ENCODE measurements around the gene PIEZO1. TPM values are rescaled to one million over a fixed set of nuclear protein-coding genes. Genes with fewer than 3 reads are reported as not detected.
A peak's percentile ranks its signal among the peaks of the same experiment; 100 is the strongest.

Gene PIEZO1
- total RNA-seq, 4 donors from 2014 or later = 105 to 248 (median 172) TPM

DNA sequence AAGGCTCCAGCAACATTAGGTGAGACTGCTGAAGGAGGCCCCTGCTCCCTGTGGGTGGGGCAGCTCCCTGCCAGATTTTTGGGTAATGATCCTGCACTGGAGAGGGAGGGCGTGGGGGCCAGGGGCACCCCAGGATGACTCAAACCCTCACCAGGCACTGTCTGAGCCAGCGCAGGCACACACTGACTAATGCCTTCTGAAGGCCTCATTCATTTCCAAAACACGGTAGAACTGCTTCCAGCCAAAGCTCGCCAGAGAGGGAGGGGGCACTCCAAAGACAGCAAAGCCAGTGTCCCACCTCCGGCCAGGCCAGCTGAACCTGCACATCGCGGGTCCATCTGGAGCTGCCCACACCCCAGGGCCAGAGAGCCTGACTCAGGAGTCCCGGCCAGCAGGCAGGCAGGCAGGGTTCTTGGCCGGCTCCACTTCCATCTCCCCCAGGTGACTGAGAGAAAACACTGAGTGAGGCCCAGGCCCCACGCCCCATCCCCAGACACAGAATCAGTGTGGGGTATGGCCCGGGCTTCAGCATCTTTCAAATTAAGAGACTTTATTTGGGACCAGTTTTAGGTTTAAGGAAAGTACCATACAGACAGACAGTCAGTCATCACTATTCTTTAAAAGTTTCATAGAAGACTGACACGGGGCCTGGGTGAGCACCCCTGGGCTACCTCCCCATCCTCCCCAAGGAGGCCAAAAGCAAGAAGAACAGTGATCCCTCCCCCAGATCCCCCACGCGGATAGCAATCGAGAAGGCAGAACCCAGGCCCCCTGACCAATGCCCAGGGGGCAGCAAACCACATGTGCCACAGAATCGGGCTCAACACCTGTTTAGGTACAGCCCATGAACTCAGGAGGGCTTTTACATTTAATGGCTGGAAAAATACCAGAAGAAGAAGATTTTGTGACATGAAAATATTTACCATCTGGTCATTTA, 2.3 kb downstream of the PIEZO1 start:
- no peak for ATAC-seq
- WGBS, 2 donors (ENCODE audit: low coverage in 1 of 2) = 46% methylated on average over 9 of the region's 16 CpGs; no CpG with 5 or more reads in 1 of the 2 donors
- H3K4me1 ChIP-seq = peaks cover 3 to 79% (median 55%) of the 10 kb centered on the region in 3 donors
- H3K9me3 ChIP-seq = no peaks in the 10 kb centered on the region
- peak; percentile 85 for TF ChIP-seq POLR2AphosphoS5 (IDR thresholded peaks at IDR 0.05)
- TF ChIP-seq, protein P1, sequence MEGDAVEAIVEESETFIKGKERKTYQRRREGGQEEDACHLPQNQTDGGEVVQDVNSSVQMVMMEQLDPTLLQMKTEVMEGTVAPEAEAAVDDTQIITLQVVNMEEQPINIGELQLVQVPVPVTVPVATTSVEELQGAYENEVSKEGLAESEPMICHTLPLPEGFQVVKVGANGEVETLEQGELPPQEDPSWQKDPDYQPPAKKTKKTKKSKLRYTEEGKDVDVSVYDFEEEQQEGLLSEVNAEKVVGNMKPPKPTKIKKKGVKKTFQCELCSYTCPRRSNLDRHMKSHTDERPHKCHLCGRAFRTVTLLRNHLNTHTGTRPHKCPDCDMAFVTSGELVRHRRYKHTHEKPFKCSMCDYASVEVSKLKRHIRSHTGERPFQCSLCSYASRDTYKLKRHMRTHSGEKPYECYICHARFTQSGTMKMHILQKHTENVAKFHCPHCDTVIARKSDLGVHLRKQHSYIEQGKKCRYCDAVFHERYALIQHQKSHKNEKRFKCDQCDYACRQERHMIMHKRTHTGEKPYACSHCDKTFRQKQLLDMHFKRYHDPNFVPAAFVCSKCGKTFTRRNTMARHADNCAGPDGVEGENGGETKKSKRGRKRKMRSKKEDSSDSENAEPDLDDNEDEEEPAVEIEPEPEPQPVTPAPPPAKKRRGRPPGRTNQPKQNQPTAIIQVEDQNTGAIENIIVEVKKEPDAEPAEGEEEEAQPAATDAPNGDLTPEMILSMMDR (IDR thresholded peaks at IDR 0.05) = no peak
- H3K27ac ChIP-seq = peak overlapping the region; percentile 62 to 99 (median 93)
- H3K27me3 ChIP-seq = no peaks in the 10 kb centered on the region
- no peaks in the 10 kb centered on the region for H3K36me3 ChIP-seq
- H3K4me3 ChIP-seq = peak overlapping the region; percentile 50 to 78

DNA sequence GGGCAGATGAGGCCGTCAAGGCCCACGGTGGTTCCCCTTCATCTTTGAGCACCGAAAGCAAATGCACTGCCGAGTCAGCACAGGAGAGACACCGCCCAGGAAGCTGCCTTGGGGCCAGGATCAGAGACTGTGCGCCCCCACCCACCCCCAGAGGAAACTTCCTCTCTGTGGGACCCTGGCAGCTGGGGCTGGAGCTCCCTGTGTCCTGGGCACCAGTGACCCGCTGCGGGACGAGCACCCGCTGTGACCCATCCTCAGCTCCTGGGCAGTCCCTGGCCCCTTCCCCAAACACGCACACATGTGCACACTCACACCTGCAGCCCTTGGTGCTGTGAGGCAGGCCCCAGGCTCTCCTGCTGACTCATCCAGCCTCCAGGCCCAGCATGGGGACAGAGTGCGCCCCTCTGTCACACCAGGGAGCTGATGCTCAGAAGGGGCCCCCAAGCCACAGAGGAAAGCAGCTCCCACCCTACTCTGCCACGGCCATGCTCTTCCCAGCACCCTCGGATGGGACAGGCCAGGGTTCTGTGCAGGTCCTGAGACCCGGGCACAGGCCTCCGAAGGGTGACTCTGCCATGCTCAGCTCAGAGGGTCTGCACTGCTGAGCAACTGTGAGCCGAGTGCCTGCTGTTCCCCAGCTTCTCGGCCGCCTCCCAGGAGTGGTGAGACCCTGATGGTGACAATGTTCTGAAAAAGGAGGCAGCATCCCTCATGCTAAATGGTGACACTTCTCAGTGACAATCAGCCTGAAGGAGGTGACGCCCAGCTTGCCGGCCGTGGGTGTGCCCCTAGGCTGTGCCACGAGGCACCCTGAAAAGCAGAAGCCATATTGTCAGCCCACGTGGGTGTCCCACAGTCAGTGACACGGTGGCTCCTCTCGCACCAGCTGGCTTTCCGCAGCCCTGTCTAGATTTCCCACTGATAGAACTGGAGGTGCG, 3.6 kb downstream of the PIEZO1 start:
- no peak overlapping the region for H3K4me3 ChIP-seq
- H3K27me3 ChIP-seq = no peaks in the 10 kb centered on the region
- peaks cover 3 to 92% (median 65%) of the 10 kb centered on the region in 3 donors for H3K4me1 ChIP-seq
- no peaks in the 10 kb centered on the region for H3K9me3 ChIP-seq
- H3K36me3 ChIP-seq = no peaks in the 10 kb centered on the region
- no peak for TF ChIP-seq POLR2A (IDR thresholded peaks at IDR 0.05)
- no peak for TF ChIP-seq EP300 (IDR thresholded peaks at IDR 0.05)
- no peak for TF ChIP-seq POLR2AphosphoS5 (IDR thresholded peaks at IDR 0.05)
- TF ChIP-seq, protein P1 (IDR thresholded peaks at IDR 0.05) = no peak
- 64 to 80% methylated on average over 1 to 6 of the region's 28 CpGs for WGBS, 2 donors (ENCODE audit: low coverage in 1 of 2)
- H3K27ac ChIP-seq = peak overlapping the region in 3 of 4 donors; percentile 88 to 99 (median 98)
- no peak for ATAC-seq

DNA sequence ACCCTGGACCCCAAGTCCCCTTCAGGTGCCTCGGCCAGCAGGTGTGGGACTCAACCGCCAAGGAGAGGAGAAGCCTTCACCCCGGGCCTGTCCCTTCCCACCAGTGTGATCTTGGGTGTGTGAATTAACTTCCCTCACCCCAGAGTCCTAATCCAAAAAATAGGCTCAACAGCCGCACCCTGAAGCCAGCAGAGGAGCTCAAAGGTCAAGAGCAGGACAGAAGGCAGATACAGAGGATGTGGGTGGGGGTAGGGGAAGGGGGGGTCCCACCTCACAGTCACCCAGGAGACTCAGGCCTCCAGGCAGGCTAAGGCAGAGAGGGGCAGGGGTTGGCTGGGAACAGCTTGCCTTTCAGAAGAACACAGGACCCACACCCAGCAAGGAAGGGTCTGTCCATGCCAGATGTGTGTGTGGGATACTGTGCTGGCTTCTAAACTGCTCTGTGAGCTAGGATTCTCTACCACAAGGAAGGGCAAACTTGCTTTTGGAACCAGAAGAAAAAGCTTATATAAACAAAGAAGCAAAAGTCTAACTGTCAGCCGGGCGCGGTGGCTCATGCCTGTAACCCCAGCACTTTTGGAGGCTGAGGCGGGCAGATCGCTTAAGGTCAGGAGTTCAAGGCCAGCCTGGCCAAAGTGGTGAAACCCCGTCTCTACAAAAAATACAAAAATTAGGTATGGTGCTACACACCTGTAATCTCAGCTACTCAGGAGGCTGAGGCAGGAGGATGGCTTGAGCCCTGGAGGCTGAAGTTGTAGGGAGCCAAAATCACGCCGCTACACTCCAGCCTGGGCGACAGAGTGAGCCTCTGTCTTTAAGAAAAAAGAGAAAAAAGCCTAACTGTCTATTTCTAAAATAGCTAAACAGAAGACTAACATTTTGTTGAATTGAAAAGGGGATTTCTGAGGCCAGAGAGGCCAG, 4.6 kb downstream of the PIEZO1 start:
- peak overlapping the region in 1 of 2 donors; percentile 24 for H3K4me3 ChIP-seq
- 40% methylated on average over 9 of the region's 13 CpGs; no CpG with 5 or more reads in 1 of the 2 donors for WGBS, 2 donors (ENCODE audit: low coverage in 1 of 2)
- H3K36me3 ChIP-seq = no peaks in the 10 kb centered on the region
- no peaks in the 10 kb centered on the region for H3K27me3 ChIP-seq
- no peak for ATAC-seq
- TF ChIP-seq, protein P1 (IDR thresholded peaks at IDR 0.05) = no peak
- TF ChIP-seq POLR2AphosphoS5 (IDR thresholded peaks at IDR 0.05) (no peak), EP300 (IDR thresholded peaks at IDR 0.05) (no peak), POLR2A (IDR thresholded peaks at IDR 0.05) (no peak)
- H3K4me1 ChIP-seq = peaks cover 3 to 97% (median 68%) of the 10 kb centered on the region in 3 donors
- H3K9me3 ChIP-seq = no peaks in the 10 kb centered on the region
- H3K27ac ChIP-seq = peak overlapping the region; percentile 2 to 99 (median 93)

DNA sequence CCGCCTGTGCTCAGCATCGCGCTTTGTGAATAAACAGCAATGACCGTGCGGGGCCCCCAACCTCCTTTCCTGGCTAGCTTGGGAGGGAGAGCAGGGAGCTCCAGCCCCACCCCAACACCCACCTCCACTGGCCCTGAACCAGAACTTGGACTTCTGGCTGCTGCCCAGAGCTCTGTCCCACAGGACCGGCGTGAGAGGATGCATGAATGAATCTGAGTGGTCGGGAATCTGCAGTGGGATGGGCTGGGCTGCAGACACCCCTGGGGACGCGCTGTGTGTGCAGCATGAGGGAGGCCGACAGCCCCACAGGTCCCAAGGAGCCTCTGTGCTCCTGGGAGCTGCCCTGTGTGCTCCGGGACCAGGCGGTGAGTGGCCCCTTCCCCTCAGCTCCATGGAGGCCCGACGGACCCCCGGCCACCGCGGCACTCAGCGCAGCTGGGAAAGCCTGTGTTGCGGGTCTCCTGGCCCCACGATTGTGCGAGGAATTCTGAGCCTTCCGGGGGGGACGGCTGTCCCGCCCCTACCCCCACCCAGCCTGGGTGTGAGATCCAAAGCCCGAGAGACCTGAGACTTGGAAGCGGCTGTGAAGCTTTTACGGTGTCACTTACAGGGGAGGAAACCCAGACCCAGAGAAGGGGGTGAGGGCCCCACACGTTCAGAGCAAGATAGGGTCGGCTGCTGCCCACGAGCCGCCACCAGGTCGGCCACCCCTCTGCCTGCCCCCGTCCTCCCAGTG, 5.4 kb downstream of the PIEZO1 start:
- Histone ChIP-seq H3K36me3 (no peaks in the 10 kb centered on the region), H3K27ac (peak overlapping the region; percentile 2 to 99 (median 93)), H3K4me1 (peaks cover 3 to 97% (median 73%) of the 10 kb centered on the region in 3 donors), H3K4me3 (peak overlapping the region in 1 of 2 donors; percentile 24), H3K27me3 (no peaks in the 10 kb centered on the region), H3K9me3 (no peaks in the 10 kb centered on the region)
- TF ChIP-seq EP300 (IDR thresholded peaks at IDR 0.05) (no peak), POLR2AphosphoS5 (IDR thresholded peaks at IDR 0.05) (peak; percentile 34), POLR2A (IDR thresholded peaks at IDR 0.05) (no peak)
- TF ChIP-seq, protein P1 (IDR thresholded peaks at IDR 0.05) = no peak
- WGBS, 2 donors (ENCODE audit: low coverage in 1 of 2) = 40% methylated on average over 3 of the region's 34 CpGs; no CpG with 5 or more reads in 1 of the 2 donors
- ATAC-seq = no peak
